A549 (cell line): Measurements from ENCODE around the gene GPR37L1. TPM values are rescaled to one million over a fixed set of nuclear protein-coding genes. Genes with fewer than 3 reads are reported as not detected.
"Not testable (repeated sequence)": the region's sequence is repeated elsewhere in the genome, so short reads cannot be mapped to it uniquely, and the experiment has no call there.

ENCODE experiments used
- ATAC-seq, 2 experiments: fragments of 200-7000 bp in 1 of 2; fragments of >200 bp in 1 of 2; cut with Nextera tagmentation in 1 of 2; cut with Tn5 transposase in 1 of 2; 3 replicates each; pipeline versions ENCODE4 v1.8.0 to v1.9.1; 2018 to 2020; ENCODE audit warnings: mild to moderate bottlenecking in 1 of 2, moderate library complexity in 1 of 2
- CTCF ChIA-PET: fragments of 300-600 bp; sonication (Branson Sonifier 250); formaldehyde crosslinking; extraction: SDS; loops from one replicate; lab custom pipeline; 2021; ENCODE audit warnings: antibody characterized with exemption, inconsistent platforms; lab: Yijun Ruan, JAX
- POLR2A ChIA-PET: fragments of 350-600 bp; formaldehyde crosslinking; extraction: SDS; loops from one replicate; lab custom pipeline; 2021; ENCODE audit warnings: antibody characterized with exemption, inconsistent platforms; lab: Yijun Ruan, JAX
- DNase-seq, 2 experiments: peaks; one replicate each; pipeline versions ENCODE4 v3.0.0 to v3.0.0-alpha.2; 2011 to 2016; ENCODE audit warnings: low read depth in 1 of 2, low spot score in 1 of 2
- FAIRE-seq: peaks from 2 replicates; lab custom pipeline; 2011; peaks lifted over from hg19 to GRCh38; lab: Jason Lieb, UNC
- H3K27ac ChIP-seq, 2 experiments: fragments of >200 bp; sonication (Bioruptor Twin); formaldehyde crosslinking; 3 replicates each; pipeline ENCODE4 v1.5.1; 2016 to 2017
- H3K4me1 ChIP-seq: fragments of >200 bp; sonication (Bioruptor Twin); formaldehyde crosslinking; 3 replicates; pipeline ENCODE4 v1.6.1; 2016
- H3K4me2 ChIP-seq: fragments of >200 bp; sonication (Bioruptor Twin); formaldehyde crosslinking; 3 replicates; pipeline ENCODE4 v1.6.1; 2016
- H3K4me3 ChIP-seq: fragments of >200 bp; sonication (Bioruptor Twin); formaldehyde crosslinking; 3 replicates; pipeline ENCODE4 v1.5.1; 2016
- H3K9me3 ChIP-seq: fragments of >200 bp; sonication (Bioruptor Twin); formaldehyde crosslinking; 3 replicates; pipeline ENCODE4 v1.6.1; 2016
- CBX8 ChIP-seq: fragments of 200-600 bp; sonication (generic); IDR thresholded peaks from 2 replicates; pipeline ENCODE4 v1.6.1; 2016
- CEBPB ChIP-seq, 2 experiments: fragments of >200 bp in 1 of 2; sonication (Bioruptor Twin) in 1 of 2; formaldehyde crosslinking in 1 of 2; IDR thresholded peaks; 2 replicates each; pipeline ENCODE4 v1.6.1; 2012 to 2016
- CTCF ChIP-seq: fragments of >200 bp; sonication (Bioruptor Twin); formaldehyde crosslinking; IDR thresholded peaks from 3 replicates; pipeline ENCODE4 v1.5.1; 2016
- FOSL2 ChIP-seq, 2 experiments: fragments of 450-650 bp in 1 of 2; fragments of >200 bp in 1 of 2; sonication (Bioruptor Twin) in 1 of 2; formaldehyde crosslinking; IDR thresholded peaks; 2 replicates each; pipeline versions ENCODE4 v1.5.0 to v1.6.1; 2016 to 2020; ENCODE audit warnings: mild to moderate bottlenecking in 1 of 2, moderate library complexity in 1 of 2
- FOXS1 ChIP-seq: fragments of 250-450 bp; sonication (Bioruptor Pico); IDR thresholded peaks from 2 replicates; pipeline ENCODE4 v1.5.0; 2020; ENCODE audit warnings: mild to moderate bottlenecking, moderate library complexity
- HEYL ChIP-seq: fragments of 250-450 bp; sonication (Bioruptor Pico); IDR thresholded peaks from 2 replicates; pipeline ENCODE4 v1.8.0; 2021; ENCODE audit warnings: mild to moderate bottlenecking, moderate library complexity
- HOXA7 ChIP-seq: fragments of 250-450 bp; sonication (Bioruptor Pico); IDR thresholded peaks from 2 replicates; pipeline ENCODE4 v1.5.0; 2020; ENCODE audit warnings: mild to moderate bottlenecking, moderate library complexity
- HOXB13 ChIP-seq: fragments of 250-450 bp; sonication (Bioruptor Pico); IDR thresholded peaks from 2 replicates; pipeline ENCODE4 v1.5.0; 2020; ENCODE audit warnings: low read depth, mild to moderate bottlenecking, moderate library complexity
- JUN ChIP-seq, 2 experiments: fragments of >200 bp; sonication (Bioruptor Twin); formaldehyde crosslinking; IDR thresholded peaks; 2 replicates in 1 of 2; 3 replicates in 1 of 2; pipeline ENCODE4 v1.6.1; 2016 to 2017
- MAFK ChIP-seq: fragments of 450-650 bp; IDR thresholded peaks from 2 replicates; pipeline ENCODE4 v1.6.1; 2014; ENCODE audit not compliant: partially characterized antibody
- MAX ChIP-seq: IDR thresholded peaks from 2 replicates; pipeline ENCODE4 v1.6.1; 2012
- MAZ ChIP-seq: fragments of 150-350 bp; IDR thresholded peaks from 2 replicates; pipeline ENCODE4 v1.6.1; 2014; ENCODE audit warnings: antibody characterized with exemption, low read depth, low read length, borderline replicate concordance
- PHF8 ChIP-seq: fragments of 200-600 bp; sonication (generic); IDR thresholded peaks from 2 replicates; pipeline ENCODE4 v1.6.1; 2016; ENCODE audit warnings: low read depth, mild to moderate bottlenecking, antibody characterized with exemption, moderate library complexity, borderline replicate concordance
- POLR2A ChIP-seq: IDR thresholded peaks from 2 replicates; pipeline ENCODE4 v1.6.1; 2012; ENCODE audit warnings: mild to moderate bottlenecking, low read length
- POLR2AphosphoS2 ChIP-seq: conservative IDR thresholded peaks from 2 replicates; pipeline ENCODE4 v1.6.1; 2012; ENCODE audit warnings: low read length, improper control_type of control experiment, inconsistent platforms
- RAD21 ChIP-seq, 2 experiments: fragments of >200 bp in 1 of 2; sonication (Bioruptor Twin) in 1 of 2; formaldehyde crosslinking in 1 of 2; IDR thresholded peaks in 1 of 2; conservative IDR thresholded peaks in 1 of 2; 2 replicates in 1 of 2; 3 replicates in 1 of 2; pipeline ENCODE4 v1.6.1; 2012 to 2018; ENCODE audit warnings: inconsistent platforms in 1 of 2
- RNF2 ChIP-seq: fragments of 200-600 bp; sonication (generic); IDR thresholded peaks from 2 replicates; pipeline ENCODE4 v1.6.1; 2016; ENCODE audit warnings: low read depth, mild to moderate bottlenecking, antibody characterized with exemption, moderate library complexity, borderline replicate concordance
- SMC3 ChIP-seq: fragments of >200 bp; sonication (Bioruptor Twin); formaldehyde crosslinking; IDR thresholded peaks from 3 replicates; pipeline ENCODE4 v1.6.1; 2018; ENCODE audit warnings: inconsistent platforms
- SREBF2 ChIP-seq: fragments of 450-650 bp; IDR thresholded peaks from 2 replicates; pipeline ENCODE4 v1.6.1; 2014; ENCODE audit warnings: mild to moderate bottlenecking, moderate library complexity
- ZC3H11A ChIP-seq: fragments of 450-650 bp; IDR thresholded peaks from 2 replicates; pipeline ENCODE4 v1.6.1; 2014; ENCODE audit warnings: antibody characterized with exemption, mild to moderate bottlenecking
- ZFP36 ChIP-seq: fragments of 450-650 bp; IDR thresholded peaks from 2 replicates; pipeline ENCODE4 v1.6.1; 2014; ENCODE audit warnings: borderline replicate concordance; ENCODE audit not compliant: partially characterized antibody
- ZNF302 ChIP-seq: fragments of 250-450 bp; sonication (Bioruptor Pico); IDR thresholded peaks from 2 replicates; pipeline ENCODE4 v1.9.0; 2021; ENCODE audit warnings: inconsistent platforms, mild to moderate bottlenecking, moderate library complexity
- whole genome bisulfite sequencing: methylation state at CpG from one replicate; pipeline ENCODE4 v1.1.6; 2017; ENCODE audit errors: missing lambda C conversion rate; 5-methylcytosine and 5-hydroxymethylcytosine counted together
- polyA plus RNA-seq, 4 experiments: library from polyadenylated mRNA; depleted of rRNA in 3 of 4; stranded (reverse); fragments of >200 nt; fragmentation: RNase III in 1 of 4; extraction: RNeasy Plus Mini Kit Qiagen cat#74134 plus additional on column Dnase treatment in 1 of 4; gene quantifications; 2 replicates in 3 of 4; 3 replicates in 1 of 4; pipeline ENCODE4 v1.2.3, GENCODE V29; 2011 to 2017
- TF ChIP-seq, protein P1 (sequence below): fragments of >200 bp; sonication (Bioruptor Twin); formaldehyde crosslinking; IDR thresholded peaks from 3 replicates; pipeline ENCODE4 v1.6.1; 2016

Gene GPR37L1
- polyA plus RNA-seq, 2 of the 4 experiments (the other 2 are of a cell fraction): 0.08 to 0.13 TPM

GRCh38 chr1:202143768-202144401, 21.2 kb downstream of the GPR37L1 start:
- Histone ChIP-seq H3K27ac (peak overlapping the region; percentile 95 to 98), H3K4me1 (peaks cover 13% of the 10 kb centered on the region; the same call in 2 of the 3 replicates), H3K9me3 (no peaks in the 10 kb centered on the region), H3K4me3 (peak overlapping the region; percentile 94), H3K4me2 (peak overlapping the region; percentile 87)
- no peak for FAIRE-seq
- CTCF ChIA-PET: interaction anchor here (0.7 to 6.2 kb wide), 7 partner anchors 8 to 144 kb away, joined by 3 to 42 read pairs (median 7); no protein-coding TSS in a partner anchor
- no peak for TF ChIP-seq RAD21 (conservative IDR thresholded peaks at IDR 0.05 in 1 of 2, IDR thresholded peaks at IDR 0.05 in 1 of 2)
- TF ChIP-seq MAX: 0 out of 2 replicates have a peak, but pooled peaks have one; percentile 21
- no peak for TF ChIP-seq HOXA7 (CRISPR knock-in tag)
- TF ChIP-seq SMC3: no peak
- TF ChIP-seq ZNF302 (CRISPR knock-in tag): no peak
- WGBS: 0% methylated on average over 14 of the region's 58 CpGs
- peak; percentile 58 to 70 for ATAC-seq
- DNase-seq: peak in 1 of 2 experiments; percentile 35
- POLR2A ChIA-PET: no interaction called here

- TF ChIP-seq CTCF (no peak), PHF8 (peak; percentile 54; the same call in 1 of the 2 replicates), MAX (peak; percentile 13; the same call in 1 of the 2 replicates), JUN (IDR thresholded peaks at IDR 0.05) (peak in 1 of 2 experiments; percentile 64; a peak in 1 of 5 replicates), MAFK (no peak), POLR2A (peak; percentile 74)
- TF ChIP-seq, protein P1, sequence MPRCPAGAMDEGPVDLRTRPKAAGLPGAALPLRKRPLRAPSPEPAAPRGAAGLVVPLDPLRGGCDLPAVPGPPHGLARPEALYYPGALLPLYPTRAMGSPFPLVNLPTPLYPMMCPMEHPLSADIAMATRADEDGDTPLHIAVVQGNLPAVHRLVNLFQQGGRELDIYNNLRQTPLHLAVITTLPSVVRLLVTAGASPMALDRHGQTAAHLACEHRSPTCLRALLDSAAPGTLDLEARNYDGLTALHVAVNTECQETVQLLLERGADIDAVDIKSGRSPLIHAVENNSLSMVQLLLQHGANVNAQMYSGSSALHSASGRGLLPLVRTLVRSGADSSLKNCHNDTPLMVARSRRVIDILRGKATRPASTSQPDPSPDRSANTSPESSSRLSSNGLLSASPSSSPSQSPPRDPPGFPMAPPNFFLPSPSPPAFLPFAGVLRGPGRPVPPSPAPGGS: peak; percentile 58; the same call in 1 of the 3 replicates
- peak within 1 kb of the TSS; percentile 94 for H3K4me3 ChIP-seq
- ChIA-PET CTCF (interaction anchor here (0.7 to 6.2 kb wide), 4 partner anchors 9 to 26 kb away, joined by 3 to 42 read pairs (median 5); no protein-coding TSS in a partner anchor), POLR2A (no interaction called here)
- DNase-seq (peak; percentile 36 to 68), ATAC-seq (peak; percentile 80 to 81), FAIRE-seq (no peak)
- 1% methylated on average over 14 of the region's 82 CpGs for WGBS
- H3K4me1 ChIP-seq: peaks cover 13% of the 10 kb centered on the region; the same call in 2 of the 3 replicates
- peak within 1 kb of the TSS; percentile 95 to 98 for H3K27ac ChIP-seq
- no peaks in the 10 kb centered on the region for H3K9me3 ChIP-seq
- H3K4me2 ChIP-seq: peak within 1 kb of the TSS; percentile 87
Measured at GRCh38 chr1:202144402-202145067, 21.8 kb downstream of the GPR37L1 start, which contains the start of gene ARL8A. Gene ARL8A (minus strand): TSS chr1:202144737. CDS start chr1:202144572, 165 bp downstream.

DNA sequence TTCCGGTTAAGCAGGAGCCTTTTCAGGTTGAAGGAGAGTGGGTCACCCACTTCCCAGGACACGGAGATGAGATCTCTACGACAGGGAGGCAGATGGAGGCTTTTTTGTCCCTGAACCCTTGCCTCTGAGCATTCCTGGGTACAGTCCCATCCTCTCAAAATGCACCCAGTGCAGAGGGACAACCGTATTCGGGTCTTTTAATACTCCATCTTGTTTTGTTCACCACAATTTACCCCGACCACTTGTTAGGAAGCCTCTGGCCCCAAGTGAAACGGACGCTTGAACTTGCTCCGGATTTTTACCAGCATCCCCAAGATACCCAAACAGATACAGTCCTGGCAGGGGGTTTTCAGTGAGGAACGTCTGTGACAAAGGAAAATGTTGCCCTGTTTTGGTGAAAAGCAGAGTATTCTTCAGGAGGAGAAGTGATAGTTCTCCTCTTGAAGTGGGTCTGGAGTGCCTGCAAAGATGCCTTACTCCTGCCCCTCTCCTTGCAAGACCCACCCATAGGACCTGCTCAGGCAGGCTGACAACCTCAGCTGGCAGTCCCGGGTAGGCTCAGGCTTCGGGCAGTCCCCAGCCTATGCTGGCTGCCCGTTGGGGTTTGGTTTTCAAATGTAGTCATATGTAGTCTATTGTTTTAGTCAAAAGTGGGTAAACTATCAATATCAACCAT, 22.5 kb downstream of the GPR37L1 start:
- no peaks in the 10 kb centered on the region for H3K9me3 ChIP-seq
- 30% methylated on average over 13 of the region's 13 CpGs for WGBS
- ATAC-seq: peak; percentile 31 to 59; a peak in 3 of 6 replicates
- peak overlapping the region; percentile 95 to 98 for H3K27ac ChIP-seq
- ChIA-PET POLR2A (no interaction called here), CTCF (interaction anchor here (1.5 to 6.2 kb wide), 3 partner anchors 7 to 146 kb away, joined by 3 to 42 read pairs (median 5); no protein-coding TSS in a partner anchor)
- DNase-seq: no peak
- peak overlapping the region; percentile 87 for H3K4me2 ChIP-seq
- H3K4me1 ChIP-seq: peaks cover 13% of the 10 kb centered on the region; the same call in 2 of the 3 replicates
- FAIRE-seq: no peak
- TF ChIP-seq ZNF302 (CRISPR knock-in tag) (no peak), SREBF2 (no peak), ZFP36 (no peak), CEBPB (IDR thresholded peaks at IDR 0.05) (no peak), POLR2A (no peak), CBX8 (no peak), FOXS1 (CRISPR knock-in tag) (no peak), HEYL (no peak), RNF2 (no peak), FOSL2 (IDR thresholded peaks at IDR 0.05) (no peak), FOSL2 (CRISPR knock-in tag; IDR thresholded peaks at IDR 0.05) (no peak), ZC3H11A (no peak), MAZ (no peak), HOXB13 (CRISPR knock-in tag) (no peak), POLR2AphosphoS2 (no peak)
- H3K4me3 ChIP-seq: peak overlapping the region; percentile 94

DNA sequence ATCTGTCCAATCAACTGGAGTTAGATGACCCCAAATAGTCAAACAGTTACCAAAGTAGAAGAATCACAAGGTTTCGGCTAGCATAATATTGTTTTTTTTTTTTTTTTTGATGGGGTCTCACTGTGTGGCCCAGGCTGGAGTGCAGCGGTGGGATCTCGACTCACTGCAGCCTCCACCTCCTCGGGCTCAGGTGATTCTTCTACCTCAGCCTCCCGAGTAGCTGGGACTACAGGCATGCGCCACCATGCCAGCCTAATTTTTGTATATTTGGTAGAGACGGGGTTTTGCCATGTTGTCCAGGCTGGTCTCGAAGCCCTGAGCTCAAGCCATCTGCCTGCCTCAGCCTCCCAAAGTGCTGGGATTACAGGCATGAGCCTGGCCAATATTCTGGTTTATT, 23.0 kb downstream of the GPR37L1 start:
- 94% methylated on average over 8 of the region's 8 CpGs for WGBS
- H3K4me3 ChIP-seq, DNase-seq, POLR2A ChIA-PET, FAIRE-seq, ATAC-seq, H3K27ac ChIP-seq, H3K9me3 ChIP-seq: not testable (repeated sequence)
- CTCF ChIA-PET: interaction anchor here (1.5 to 6.2 kb wide), 4 partner anchors 8 to 146 kb away, joined by 3 to 42 read pairs (median 6); no protein-coding TSS in a partner anchor
- peaks cover 13% of the 10 kb centered on the region; the same call in 2 of the 3 replicates for H3K4me1 ChIP-seq
- peak overlapping the region; percentile 87; the same call in 2 of the 3 replicates for H3K4me2 ChIP-seq
